HCT116 (cell line): ENCODE results near the gene NPLOC4. TPM values are rescaled to one million over a fixed set of nuclear protein-coding genes. Genes with fewer than 3 reads are reported as not detected.

ENCODE experiments used
- ATAC-seq: fragments of 200-7000 bp; cut with Tn5 transposase; 2 replicates; pipeline ENCODE4 v1.9.1; 2020; ENCODE audit warnings: mild to moderate bottlenecking, moderate library complexity
- BruUV-seq: library from RNA; stranded (reverse); fragments of 400-500 nt; replicated peaks from 2 replicates; lab custom pipeline; 2021; lab: Mats Ljungman, UMichigan
- CTCF ChIA-PET: fragments of 300-600 bp; sonication (Branson Sonifier 250); formaldehyde crosslinking; loops from one replicate; lab custom pipeline; 2021; ENCODE audit warnings: antibody characterized with exemption; lab: Charles Lee
- POLR2A ChIA-PET: fragments of 300-600, 350-600 bp; sonication (Branson Sonifier 250); formaldehyde crosslinking; loops from one replicate; lab custom pipeline; 2021; ENCODE audit warnings: antibody characterized with exemption; lab: Charles Lee
- RAD21 ChIA-PET, 2 experiments: fragments of 300-600 bp; sonication (Branson Sonifier 250); formaldehyde crosslinking; loops; one replicate each; lab custom pipeline; 2023; ENCODE audit warnings: low total read pairs in 2 of 2; ENCODE audit not compliant: uncharacterized antibody in 2 of 2, unreplicated experiment in 2 of 2, low non-redundant PET in 1 of 2; lab: Charles Lee
- DNase-seq: peaks from one replicate; pipeline ENCODE4 v3.0.0-alpha.2; 2010; ENCODE audit warnings: low read depth, low spot score
- H2AFZ ChIP-seq: fragments of 200-600 bp; shearing (Covaris generic), sonication (generic); 2 replicates; pipeline ENCODE4 v1.6.1; 2017; ENCODE audit warnings: low read depth, mixed run types, mixed read lengths, antibody characterized with exemption, low read length; ENCODE audit not compliant: poor library complexity, severe bottlenecking
- H3K27ac ChIP-seq: 2 replicates; pipeline ENCODE4 v1.5.1; 2012; ENCODE audit warnings: low read depth, low read length
- H3K27me3 ChIP-seq: fragments of 200-600 bp; sonication (generic); 2 replicates; pipeline ENCODE4 v1.6.1; 2016; ENCODE audit warnings: mixed run types, low read length, mixed read lengths; ENCODE audit not compliant: insufficient read depth
- H3K36me3 ChIP-seq, 2 experiments: fragments of 200-500 bp in 1 of 2; fragments of 200-600 bp in 1 of 2; sonication (Bioruptor generic) in 1 of 2; sonication (generic) in 1 of 2; 2 replicates each; pipeline versions ENCODE4 v1.5.1 to v1.6.1; 2014 to 2016; ENCODE audit warnings: low read length in 2 of 2, inconsistent platforms in 1 of 2, mixed read lengths in 1 of 2, mixed run types in 1 of 2; ENCODE audit not compliant: insufficient read depth in 2 of 2, control insufficient read depth in 1 of 2
- H3K4me1 ChIP-seq, 2 experiments: fragments of 200-600 bp in 1 of 2; sonication (generic) in 1 of 2; 2 replicates each; pipeline versions ENCODE4 v1.5.1 to v1.6.1; 2012 to 2017; ENCODE audit warnings: low read length in 2 of 2, inconsistent platforms in 1 of 2, mild to moderate bottlenecking in 1 of 2, mixed read lengths in 1 of 2, mixed run types in 1 of 2, moderate library complexity in 1 of 2; ENCODE audit not compliant: insufficient read depth in 2 of 2, control insufficient read depth in 1 of 2
- H3K4me2 ChIP-seq: fragments of 200-600 bp; sonication (generic); 2 replicates; pipeline ENCODE4 v1.6.1; 2017; ENCODE audit warnings: mixed run types, low read length, mixed read lengths
- H3K4me3 ChIP-seq, 2 experiments: fragments of 200-600 bp in 1 of 2; sonication (generic) in 1 of 2; replicated peaks in 1 of 2; 2 replicates each; pipeline ENCODE4 v1.5.1; 2011 to 2016; ENCODE audit warnings: low read length in 2 of 2, control low read depth in 1 of 2, low read depth in 1 of 2, mild to moderate bottlenecking in 1 of 2, mixed read lengths in 1 of 2, mixed run types in 1 of 2
- H3K79me2 ChIP-seq: fragments of 200-600 bp; sonication (generic); 2 replicates; pipeline ENCODE4 v1.6.1; 2017; ENCODE audit warnings: mild to moderate bottlenecking, mixed run types, low read length, moderate library complexity, mixed read lengths; ENCODE audit not compliant: insufficient read depth
- H3K9ac ChIP-seq: fragments of 200-600 bp; sonication (generic); 2 replicates; pipeline ENCODE4 v1.6.1; 2016; ENCODE audit warnings: low read length, mixed read lengths
- H3K9me2 ChIP-seq: fragments of 200-600 bp; sonication (generic), shearing (Covaris generic); 2 replicates; pipeline ENCODE4 v1.6.1; 2017; ENCODE audit warnings: mixed run types, mild to moderate bottlenecking, moderate library complexity; ENCODE audit not compliant: insufficient read depth
- H3K9me3 ChIP-seq, 2 experiments: fragments of 200-500 bp in 1 of 2; fragments of 200-600 bp in 1 of 2; sonication (Bioruptor generic) in 1 of 2; sonication (generic) in 1 of 2; 2 replicates each; pipeline ENCODE4 v1.6.1; 2014 to 2017; ENCODE audit warnings: low read length in 2 of 2, mixed read lengths in 2 of 2, inconsistent platforms in 1 of 2, low read depth in 1 of 2, mild to moderate bottlenecking in 1 of 2, mixed run types in 1 of 2, moderate library complexity in 1 of 2; ENCODE audit not compliant: control insufficient read depth in 1 of 2, insufficient read depth in 1 of 2
- H4K20me1 ChIP-seq: fragments of 200-600 bp; sonication (generic), shearing (Covaris generic); 2 replicates; pipeline ENCODE4 v1.6.1; 2017; ENCODE audit warnings: mixed run types, mild to moderate bottlenecking, moderate library complexity; ENCODE audit not compliant: insufficient read depth
- CBX3 ChIP-seq: IDR thresholded peaks from 2 replicates; pipeline ENCODE4 v1.6.1; 2012; ENCODE audit warnings: low read depth
- CEBPB ChIP-seq: IDR thresholded peaks from 2 replicates; pipeline ENCODE4 v1.6.1; 2012; ENCODE audit warnings: low read depth
- CTCF ChIP-seq, 3 experiments: fragments of 200-600 bp in 1 of 3; sonication (generic) in 1 of 3; IDR thresholded peaks in 2 of 3; conservative IDR thresholded peaks in 1 of 3; 2 replicates each; pipeline ENCODE4 v1.5.1; 2012 to 2017; ENCODE audit warnings: low read depth in 2 of 3, low read length in 2 of 3, antibody characterized with exemption in 1 of 3, borderline replicate concordance in 1 of 3, control low read depth in 1 of 3, mild to moderate bottlenecking in 1 of 3, mixed read lengths in 1 of 3, mixed run types in 1 of 3, moderate library complexity in 1 of 3; ENCODE audit not compliant: insufficient read depth in 1 of 3
- ELF1 ChIP-seq: IDR thresholded peaks from 2 replicates; pipeline ENCODE4 v1.6.1; 2012; ENCODE audit warnings: low read depth, borderline replicate concordance
- EZH2 ChIP-seq: fragments of 200-600 bp; sonication (generic); IDR thresholded peaks from 2 replicates; pipeline ENCODE4 v1.6.1; 2017; ENCODE audit warnings: antibody characterized with exemption, mixed run types
- EZH2phosphoT487 ChIP-seq: fragments of 200-600 bp; IDR thresholded peaks from 2 replicates; pipeline ENCODE4 v1.6.1; 2018; ENCODE audit warnings: antibody characterized with exemption, borderline replicate concordance
- JUND ChIP-seq: IDR thresholded peaks from 2 replicates; pipeline ENCODE4 v1.6.1; 2012
- POLR2A ChIP-seq: IDR thresholded peaks from 2 replicates; pipeline ENCODE4 v1.7.0; 2011; ENCODE audit warnings: borderline replicate concordance; ENCODE audit not compliant: insufficient read depth, insufficient read length; ENCODE audit errors: extremely low read depth
- RAD21 ChIP-seq: IDR thresholded peaks from 2 replicates; pipeline ENCODE4 v1.6.1; 2012; ENCODE audit warnings: low read depth, mild to moderate bottlenecking
- SIN3A ChIP-seq: IDR thresholded peaks from 2 replicates; pipeline ENCODE4 v1.6.1; 2012; ENCODE audit warnings: low read depth
- SRF ChIP-seq: IDR thresholded peaks from 2 replicates; pipeline ENCODE4 v1.6.1; 2012; ENCODE audit warnings: low read depth
- TCF7L2 ChIP-seq: IDR thresholded peaks from 2 replicates; pipeline ENCODE4 v1.7.0; 2011; ENCODE audit warnings: borderline replicate concordance, inconsistent platforms; ENCODE audit not compliant: insufficient read depth, insufficient read length; ENCODE audit errors: extremely low read depth
- ZFX ChIP-seq: fragments of 450-650 bp; IDR thresholded peaks from 2 replicates; pipeline ENCODE4 v1.6.1; 2017
- ZNF274 ChIP-seq: fragments of 200-500 bp; sonication (Bioruptor generic); IDR thresholded peaks from 2 replicates; pipeline ENCODE4 v1.6.1; 2014; ENCODE audit warnings: mild to moderate bottlenecking, low read depth, low read length, inconsistent platforms
- intact Hi-C: fragments of 100-400 bp; cut with micrococcal nuclease; formaldehyde crosslinking; loops from 2 replicates; pipeline ENCODE4 v1.10.0; 2022
- total RNA-seq: library from RNA; stranded (reverse); gene quantifications from one replicate; pipeline ENCODE4 v1.2.1, GENCODE V29; 2021; ENCODE audit not compliant: unreplicated experiment
- TF ChIP-seq, protein P1 (sequence below): IDR thresholded peaks from 2 replicates; pipeline ENCODE4 v1.6.1; 2012; ENCODE audit warnings: low read depth
- TF ChIP-seq, protein P2 (sequence below): IDR thresholded peaks from 2 replicates; pipeline ENCODE4 v1.6.1; 2012

Gene NPLOC4
- total RNA-seq, 1 experiment from 2014 or later, result 137 TPM

- H3K9me3 ChIP-seq, result peaks cover 0 to 5% of the 10 kb centered on the region in 2 experiments; a peak in 1 of 4 replicates
- no peaks in the 10 kb centered on the region for H3K36me3 ChIP-seq
- ChIA-PET RAD21 (no interaction called here), POLR2A (no interaction called here), CTCF (no interaction called here)
- H3K4me2 ChIP-seq, result no peak overlapping the region
- no peaks in the 10 kb centered on the region for H3K79me2 ChIP-seq
- no peak overlapping the region for H3K27ac ChIP-seq
- TF ChIP-seq CTCF (IDR thresholded peaks at IDR 0.05 in 2 of 3, conservative IDR thresholded peaks at IDR 0.05 in 1 of 3; ENCODE audit: borderline replicate concordance in 1 of 3, insufficient read depth in 1 of 3, low read depth in 2 of 3, low read length in 2 of 3), result no peak
- no peak for TF ChIP-seq ELF1
- TF ChIP-seq, protein P1, sequence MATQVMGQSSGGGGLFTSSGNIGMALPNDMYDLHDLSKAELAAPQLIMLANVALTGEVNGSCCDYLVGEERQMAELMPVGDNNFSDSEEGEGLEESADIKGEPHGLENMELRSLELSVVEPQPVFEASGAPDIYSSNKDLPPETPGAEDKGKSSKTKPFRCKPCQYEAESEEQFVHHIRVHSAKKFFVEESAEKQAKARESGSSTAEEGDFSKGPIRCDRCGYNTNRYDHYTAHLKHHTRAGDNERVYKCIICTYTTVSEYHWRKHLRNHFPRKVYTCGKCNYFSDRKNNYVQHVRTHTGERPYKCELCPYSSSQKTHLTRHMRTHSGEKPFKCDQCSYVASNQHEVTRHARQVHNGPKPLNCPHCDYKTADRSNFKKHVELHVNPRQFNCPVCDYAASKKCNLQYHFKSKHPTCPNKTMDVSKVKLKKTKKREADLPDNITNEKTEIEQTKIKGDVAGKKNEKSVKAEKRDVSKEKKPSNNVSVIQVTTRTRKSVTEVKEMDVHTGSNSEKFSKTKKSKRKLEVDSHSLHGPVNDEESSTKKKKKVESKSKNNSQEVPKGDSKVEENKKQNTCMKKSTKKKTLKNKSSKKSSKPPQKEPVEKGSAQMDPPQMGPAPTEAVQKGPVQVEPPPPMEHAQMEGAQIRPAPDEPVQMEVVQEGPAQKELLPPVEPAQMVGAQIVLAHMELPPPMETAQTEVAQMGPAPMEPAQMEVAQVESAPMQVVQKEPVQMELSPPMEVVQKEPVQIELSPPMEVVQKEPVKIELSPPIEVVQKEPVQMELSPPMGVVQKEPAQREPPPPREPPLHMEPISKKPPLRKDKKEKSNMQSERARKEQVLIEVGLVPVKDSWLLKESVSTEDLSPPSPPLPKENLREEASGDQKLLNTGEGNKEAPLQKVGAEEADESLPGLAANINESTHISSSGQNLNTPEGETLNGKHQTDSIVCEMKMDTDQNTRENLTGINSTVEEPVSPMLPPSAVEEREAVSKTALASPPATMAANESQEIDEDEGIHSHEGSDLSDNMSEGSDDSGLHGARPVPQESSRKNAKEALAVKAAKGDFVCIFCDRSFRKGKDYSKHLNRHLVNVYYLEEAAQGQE, result no peak
- TF ChIP-seq POLR2A, result no peak
- no peak for TF ChIP-seq JUND
- TF ChIP-seq RAD21, result no peak
- TF ChIP-seq SIN3A, result no peak
- no peak for TF ChIP-seq ZNF274
- TF ChIP-seq EZH2, result no peak
- no peak for TF ChIP-seq ZFX
- no peak for TF ChIP-seq SRF
- TF ChIP-seq, protein P2, sequence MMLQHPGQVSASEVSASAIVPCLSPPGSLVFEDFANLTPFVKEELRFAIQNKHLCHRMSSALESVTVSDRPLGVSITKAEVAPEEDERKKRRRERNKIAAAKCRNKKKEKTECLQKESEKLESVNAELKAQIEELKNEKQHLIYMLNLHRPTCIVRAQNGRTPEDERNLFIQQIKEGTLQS, result no peak
- no peak for TF ChIP-seq TCF7L2
- no peak for TF ChIP-seq CBX3
- no peak for TF ChIP-seq EZH2phosphoT487
- TF ChIP-seq CEBPB, result no peak
- H3K9ac ChIP-seq, result no peak overlapping the region
- no peaks in the 10 kb centered on the region for H3K9me2 ChIP-seq
- H2AFZ ChIP-seq, result no peak overlapping the region
- H3K4me1 ChIP-seq, result peaks cover 4 to 22% of the 10 kb centered on the region in 2 experiments
- DNase-seq (no peak), ATAC-seq (no peak)
- no TSS peak for BruUV-seq
- no peaks in the 10 kb centered on the region for H4K20me1 ChIP-seq
- no peaks in the 10 kb centered on the region for H3K27me3 ChIP-seq
- H3K4me3 ChIP-seq, result no peak overlapping the region
- intact Hi-C loops, result no loop called here
Observed at GRCh38 chr17:81644496-81644895, 7.6 kb upstream of the NPLOC4 start.
